Measurements from ENCODE around the gene KDM8.

DNA sequence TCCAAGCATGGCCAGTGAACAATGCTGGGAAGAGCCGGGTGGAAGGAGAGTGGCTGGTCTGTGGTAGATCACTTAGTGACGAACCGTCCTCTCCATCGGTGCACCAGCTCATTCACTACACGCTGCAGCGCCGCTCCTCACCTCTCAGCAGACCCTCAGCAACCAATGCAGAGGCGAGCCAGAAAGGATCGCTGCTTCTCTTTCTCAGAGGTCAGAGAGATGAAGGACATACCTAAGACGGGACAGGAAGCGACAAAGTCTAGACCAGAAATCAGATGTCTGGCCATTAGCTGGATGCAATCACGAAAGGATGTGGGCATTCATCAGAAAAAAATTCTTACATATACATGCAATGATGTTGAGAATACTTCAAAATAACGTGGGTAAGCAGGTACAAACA is 38.3 kb downstream of the KDM8 start:
- TF ChIP-seq, protein P1, sequence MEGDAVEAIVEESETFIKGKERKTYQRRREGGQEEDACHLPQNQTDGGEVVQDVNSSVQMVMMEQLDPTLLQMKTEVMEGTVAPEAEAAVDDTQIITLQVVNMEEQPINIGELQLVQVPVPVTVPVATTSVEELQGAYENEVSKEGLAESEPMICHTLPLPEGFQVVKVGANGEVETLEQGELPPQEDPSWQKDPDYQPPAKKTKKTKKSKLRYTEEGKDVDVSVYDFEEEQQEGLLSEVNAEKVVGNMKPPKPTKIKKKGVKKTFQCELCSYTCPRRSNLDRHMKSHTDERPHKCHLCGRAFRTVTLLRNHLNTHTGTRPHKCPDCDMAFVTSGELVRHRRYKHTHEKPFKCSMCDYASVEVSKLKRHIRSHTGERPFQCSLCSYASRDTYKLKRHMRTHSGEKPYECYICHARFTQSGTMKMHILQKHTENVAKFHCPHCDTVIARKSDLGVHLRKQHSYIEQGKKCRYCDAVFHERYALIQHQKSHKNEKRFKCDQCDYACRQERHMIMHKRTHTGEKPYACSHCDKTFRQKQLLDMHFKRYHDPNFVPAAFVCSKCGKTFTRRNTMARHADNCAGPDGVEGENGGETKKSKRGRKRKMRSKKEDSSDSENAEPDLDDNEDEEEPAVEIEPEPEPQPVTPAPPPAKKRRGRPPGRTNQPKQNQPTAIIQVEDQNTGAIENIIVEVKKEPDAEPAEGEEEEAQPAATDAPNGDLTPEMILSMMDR (IDR thresholded peaks at IDR 0.05): no peak
- no peak for TF ChIP-seq ZFX (IDR thresholded peaks at IDR 0.05; ENCODE audit: borderline replicate concordance)

Data from 22Rv1 (cell line).